ENCODE data around the gene PIP5KL1.

PIP5KL1 gene

DNA sequence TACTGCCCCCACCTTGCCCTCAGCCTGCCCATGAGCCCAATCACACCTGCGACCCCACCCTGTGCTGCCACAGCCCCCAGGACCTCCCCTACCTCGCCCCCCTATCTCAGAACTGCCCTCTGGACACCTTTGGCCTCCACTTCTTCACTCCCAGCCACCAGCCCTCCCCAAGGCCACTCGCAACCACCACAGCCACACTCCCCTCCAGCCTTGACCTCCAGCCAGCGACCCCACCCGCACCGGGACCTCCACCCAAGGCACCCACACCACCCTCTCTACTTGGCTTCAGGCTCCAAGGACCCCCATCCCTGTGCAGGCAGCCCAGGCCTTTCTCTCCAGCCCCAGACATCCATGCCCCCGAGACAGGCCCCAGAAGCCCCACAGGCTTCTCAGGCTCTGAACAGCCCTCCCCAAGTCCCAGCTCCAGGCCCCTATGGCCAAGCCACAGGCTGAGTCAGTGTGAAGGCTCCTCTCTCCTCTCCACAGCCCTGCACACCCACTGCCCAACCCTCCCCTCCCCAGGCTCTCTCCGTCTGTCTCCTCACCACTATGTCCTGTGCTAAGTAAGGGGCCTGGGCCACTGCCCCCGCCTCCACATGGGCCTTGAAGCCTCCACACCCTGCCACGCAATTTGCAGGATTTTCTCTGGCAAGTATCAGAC lies 55.1 kb downstream of the PIP5KL1 start:
- Histone ChIP-seq H3F3A (ENCODE audit: insufficient read depth, low read length) (no peaks in the 10 kb centered on the region), H3K27me3 (replicated peaks; ENCODE audit: insufficient read depth, low read length) (no peaks in the 10 kb centered on the region), H3K4me3 (ENCODE audit: low read length) (no peak overlapping the region), H3K4me2 (ENCODE audit: low read depth, low read length) (no peak overlapping the region), H3K36me3 (replicated peaks; ENCODE audit: insufficient read depth, low read length) (no peaks in the 10 kb centered on the region), H3K79me2 (ENCODE audit: low read length) (no peaks in the 10 kb centered on the region), H3K27ac (ENCODE audit: low read length) (no peak overlapping the region), H3K9ac (ENCODE audit: low read length) (no peak overlapping the region), H3K9me2 (replicated peaks; ENCODE audit: insufficient read depth, low read length) (no peaks in the 10 kb centered on the region), H4K20me1 (ENCODE audit: insufficient read depth, low read length) (no peaks in the 10 kb centered on the region), H3K4me1 (ENCODE audit: low read length) (no peaks in the 10 kb centered on the region), H2AFZ (ENCODE audit: low read length) (no peak overlapping the region), H3K9me3 (replicated peaks; ENCODE audit: insufficient read depth, low read length) (no peaks in the 10 kb centered on the region)
- TF ChIP-seq EZH2 (optimal IDR thresholded peaks at IDR 0.05; ENCODE audit: low read depth, low read length): no peak
- no peak for DNase-seq

DNA sequence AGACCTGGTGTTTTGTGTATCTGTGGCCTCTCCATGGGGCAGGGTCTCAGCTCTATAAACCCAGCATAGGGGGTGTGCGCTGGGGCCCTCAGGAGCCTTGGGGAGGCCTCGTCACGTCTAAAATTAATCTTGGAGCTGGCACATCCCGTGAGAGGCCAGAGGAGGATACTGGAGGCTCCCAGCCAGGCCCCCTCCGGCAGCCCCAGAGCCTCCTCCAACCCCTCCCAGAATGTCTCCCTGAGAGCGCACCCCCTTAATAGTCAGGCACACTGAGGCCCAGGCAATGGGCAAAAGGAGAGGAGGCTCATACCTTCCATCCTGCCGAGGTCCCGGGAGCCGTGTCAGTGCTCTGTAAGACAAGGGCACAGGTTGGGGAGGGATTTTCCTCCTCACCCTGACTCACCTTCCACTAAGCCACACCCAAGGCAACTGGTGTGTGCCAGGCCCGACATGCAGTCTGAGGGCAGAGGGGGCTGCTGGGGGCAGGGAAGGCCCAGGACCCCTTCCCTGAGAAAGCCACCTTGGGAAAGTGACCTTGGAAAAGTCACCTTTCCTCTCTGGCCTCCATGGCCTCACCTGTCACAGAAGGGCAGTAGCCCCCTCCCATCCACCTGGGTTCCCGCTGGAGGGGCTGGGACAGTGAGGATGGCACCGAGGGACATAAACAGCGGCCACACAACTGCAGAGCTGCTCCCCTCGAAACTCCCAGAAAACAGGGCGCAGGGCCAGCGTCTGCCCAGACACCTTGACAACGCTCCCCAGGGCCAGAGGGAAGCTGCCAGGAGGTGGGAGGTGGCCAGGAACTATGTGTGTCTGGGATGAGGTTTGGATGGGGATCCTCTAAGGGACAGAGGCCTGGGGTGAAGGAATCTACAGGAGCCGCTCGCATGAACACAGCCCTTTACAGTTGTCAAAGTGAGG lies 56.0 kb downstream of the PIP5KL1 start:
- H3K9ac ChIP-seq (ENCODE audit: low read length): no peak overlapping the region
- TF ChIP-seq, protein P1, sequence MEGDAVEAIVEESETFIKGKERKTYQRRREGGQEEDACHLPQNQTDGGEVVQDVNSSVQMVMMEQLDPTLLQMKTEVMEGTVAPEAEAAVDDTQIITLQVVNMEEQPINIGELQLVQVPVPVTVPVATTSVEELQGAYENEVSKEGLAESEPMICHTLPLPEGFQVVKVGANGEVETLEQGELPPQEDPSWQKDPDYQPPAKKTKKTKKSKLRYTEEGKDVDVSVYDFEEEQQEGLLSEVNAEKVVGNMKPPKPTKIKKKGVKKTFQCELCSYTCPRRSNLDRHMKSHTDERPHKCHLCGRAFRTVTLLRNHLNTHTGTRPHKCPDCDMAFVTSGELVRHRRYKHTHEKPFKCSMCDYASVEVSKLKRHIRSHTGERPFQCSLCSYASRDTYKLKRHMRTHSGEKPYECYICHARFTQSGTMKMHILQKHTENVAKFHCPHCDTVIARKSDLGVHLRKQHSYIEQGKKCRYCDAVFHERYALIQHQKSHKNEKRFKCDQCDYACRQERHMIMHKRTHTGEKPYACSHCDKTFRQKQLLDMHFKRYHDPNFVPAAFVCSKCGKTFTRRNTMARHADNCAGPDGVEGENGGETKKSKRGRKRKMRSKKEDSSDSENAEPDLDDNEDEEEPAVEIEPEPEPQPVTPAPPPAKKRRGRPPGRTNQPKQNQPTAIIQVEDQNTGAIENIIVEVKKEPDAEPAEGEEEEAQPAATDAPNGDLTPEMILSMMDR (IDR thresholded peaks at IDR 0.05; ENCODE audit: low read length): no peak
- TF ChIP-seq EZH2 (optimal IDR thresholded peaks at IDR 0.05; ENCODE audit: low read depth, low read length) (no peak), EZH2phosphoT487 (IDR thresholded peaks at IDR 0.05; ENCODE audit: low read length) (no peak)
- H4K20me1 ChIP-seq (ENCODE audit: insufficient read depth, low read length): no peaks in the 10 kb centered on the region
- no peak overlapping the region for H3K27ac ChIP-seq (ENCODE audit: low read length)
- H3K9me3 ChIP-seq (replicated peaks; ENCODE audit: insufficient read depth, low read length): no peaks in the 10 kb centered on the region
- H3K4me1 ChIP-seq (ENCODE audit: low read length): no peaks in the 10 kb centered on the region
- H3K79me2 ChIP-seq (ENCODE audit: low read length): no peaks in the 10 kb centered on the region
- no peaks in the 10 kb centered on the region for H3K36me3 ChIP-seq (replicated peaks; ENCODE audit: insufficient read depth, low read length)
- no peaks in the 10 kb centered on the region for H3K9me2 ChIP-seq (replicated peaks; ENCODE audit: insufficient read depth, low read length)
- no peak overlapping the region for H3K4me2 ChIP-seq (ENCODE audit: low read depth, low read length)
- H3F3A ChIP-seq (ENCODE audit: insufficient read depth, low read length): no peaks in the 10 kb centered on the region
- DNase-seq: no peak
- H2AFZ ChIP-seq (ENCODE audit: low read length): no peak overlapping the region
- H3K27me3 ChIP-seq (replicated peaks; ENCODE audit: insufficient read depth, low read length): no peaks in the 10 kb centered on the region
- no peak overlapping the region for H3K4me3 ChIP-seq (ENCODE audit: low read length)

DNA sequence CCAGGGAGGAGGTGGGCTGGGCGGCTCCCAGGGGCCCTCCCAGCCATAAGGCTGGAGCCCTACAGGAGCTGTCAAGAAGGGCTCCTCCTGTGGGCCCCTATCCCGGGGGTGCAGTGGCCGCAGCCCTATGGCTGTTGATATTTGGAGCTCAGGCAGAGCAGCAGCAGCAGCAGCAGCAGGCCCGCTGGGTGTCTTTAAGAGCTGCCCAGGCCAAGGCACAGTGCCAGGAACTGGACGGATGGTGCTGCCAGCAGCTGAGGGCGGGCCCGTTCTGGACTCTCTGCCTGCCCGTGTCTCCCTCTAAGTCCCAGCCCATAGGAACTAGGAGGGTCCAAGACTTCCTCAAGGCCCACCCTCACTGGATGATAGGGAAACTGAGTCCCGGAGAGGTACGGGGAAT lies 56.7 kb downstream of the PIP5KL1 start:
- Histone ChIP-seq H3K9me2 (replicated peaks; ENCODE audit: insufficient read depth, low read length) (no peaks in the 10 kb centered on the region), H3K9ac (ENCODE audit: low read length) (no peak overlapping the region), H3K4me1 (ENCODE audit: low read length) (no peaks in the 10 kb centered on the region), H3K27me3 (replicated peaks; ENCODE audit: insufficient read depth, low read length) (no peaks in the 10 kb centered on the region), H4K20me1 (ENCODE audit: insufficient read depth, low read length) (no peaks in the 10 kb centered on the region), H3K79me2 (ENCODE audit: low read length) (no peaks in the 10 kb centered on the region), H3K4me3 (ENCODE audit: low read length) (no peak overlapping the region), H2AFZ (ENCODE audit: low read length) (no peak overlapping the region), H3K36me3 (replicated peaks; ENCODE audit: insufficient read depth, low read length) (no peaks in the 10 kb centered on the region), H3K27ac (ENCODE audit: low read length) (no peak overlapping the region), H3K4me2 (ENCODE audit: low read depth, low read length) (no peak overlapping the region), H3K9me3 (replicated peaks; ENCODE audit: insufficient read depth, low read length) (no peaks in the 10 kb centered on the region), H3F3A (ENCODE audit: insufficient read depth, low read length) (no peaks in the 10 kb centered on the region)
- TF ChIP-seq, protein P1 (IDR thresholded peaks at IDR 0.05; ENCODE audit: low read length): no peak
- TF ChIP-seq EZH2 (optimal IDR thresholded peaks at IDR 0.05; ENCODE audit: low read depth, low read length) (no peak), EZH2phosphoT487 (IDR thresholded peaks at IDR 0.05; ENCODE audit: low read length) (no peak)
- no peak for DNase-seq

All from MM.1S (cell line).